ENCODE results near the gene METTL27. TPM values are rescaled to one million over a fixed set of nuclear protein-coding genes. Genes with fewer than 3 reads are reported as not detected.

Gene METTL27
- total RNA-seq, result 1 to 10 TPM; 1.0 to 1.6 TPM
- 1 to 10 TPM; 1.6 to 1.7 TPM for polyA plus RNA-seq

- Histone ChIP-seq H3K36me3 (ENCODE audit: control insufficient read depth in 4 of 4, insufficient read depth in 3 of 4, low read depth in 1 of 4, low read length in 3 of 4) (no peaks in the 10 kb centered on the region), H3K9me3 (ENCODE audit: control insufficient read depth in 4 of 4, low read length in 3 of 4) (no peaks in the 10 kb centered on the region), H3K4me3 (ENCODE audit: low read depth in 1 of 3, low read length in 3 of 3) (peak within 1 kb of the TSS; percentile 58 to 93 (median 84)), H3K27ac (ENCODE audit: low read depth in 1 of 2, low read length in 2 of 2) (peak within 1 kb of the TSS in 1 of 2 donors; percentile 34), H3K4me1 (ENCODE audit: control insufficient read depth in 4 of 4, insufficient read depth in 4 of 4, low read length in 3 of 4) (peaks cover 0 to 8% (median 4%) of the 10 kb centered on the region in 4 donors), H3K9ac (ENCODE audit: low read depth in 1 of 2, low read length in 2 of 2) (peak within 1 kb of the TSS; percentile 66 to 70), H3K27me3 (ENCODE audit: control insufficient read depth in 4 of 4, insufficient read depth in 4 of 4, low read length in 3 of 4) (no peaks in the 10 kb centered on the region)
- TF ChIP-seq ZBTB33 (IDR thresholded peaks at IDR 0.05) (no peak), SP1 (IDR thresholded peaks at IDR 0.05) (peak; percentile 38)
- 3% methylated on average over 45 of the region's 45 CpGs for WGBS
- peak; percentile 94 for DNase-seq (ENCODE audit: low spot score)
These were observed at the start of gene METTL27 for GRCh38 chr7:73842067-73842976. TSS of gene METTL27 (minus strand) at chr7:73842516. CDS start at chr7:73842140, 376 bp downstream.

- Histone ChIP-seq H3K27ac (ENCODE audit: low read depth in 1 of 2, low read length in 2 of 2) (no peak overlapping the region), H3K9me3 (ENCODE audit: control insufficient read depth in 4 of 4, low read length in 3 of 4) (no peaks in the 10 kb centered on the region), H3K4me3 (ENCODE audit: low read depth in 1 of 3, low read length in 3 of 3) (no peak overlapping the region), H3K9ac (ENCODE audit: low read depth in 1 of 2, low read length in 2 of 2) (no peak overlapping the region), H3K36me3 (ENCODE audit: control insufficient read depth in 4 of 4, insufficient read depth in 3 of 4, low read depth in 1 of 4, low read length in 3 of 4) (no peaks in the 10 kb centered on the region), H3K4me1 (ENCODE audit: control insufficient read depth in 4 of 4, insufficient read depth in 4 of 4, low read length in 3 of 4) (peaks cover 0 to 6% (median 0%) of the 10 kb centered on the region in 4 donors), H3K27me3 (ENCODE audit: control insufficient read depth in 4 of 4, insufficient read depth in 4 of 4, low read length in 3 of 4) (no peaks in the 10 kb centered on the region)
- WGBS, result 86% methylated on average over 16 of the region's 16 CpGs
- TF ChIP-seq CTCF (IDR thresholded peaks at IDR 0.05; ENCODE audit: low read depth, low read length, missing input control) (no peak), YY1 (IDR thresholded peaks at IDR 0.05) (no peak), SP1 (IDR thresholded peaks at IDR 0.05) (no peak), EGR1 (IDR thresholded peaks at IDR 0.05; ENCODE audit: low read depth in 2 of 2) (no peak), HNF4A (conservative IDR thresholded peaks at IDR 0.05) (no peak)
- DNase-seq (ENCODE audit: low spot score), result no peak
These were observed 49.0 kb upstream of the METTL27 start for GRCh38 chr7:73891178-73891885.

- no peak for DNase-seq (ENCODE audit: low spot score)
- peaks cover 0 to 6% (median 0%) of the 10 kb centered on the region in 4 donors for H3K4me1 ChIP-seq (ENCODE audit: control insufficient read depth in 4 of 4, insufficient read depth in 4 of 4, low read length in 3 of 4)
- no peaks in the 10 kb centered on the region for H3K9me3 ChIP-seq (ENCODE audit: control insufficient read depth in 4 of 4, low read length in 3 of 4)
- no peaks in the 10 kb centered on the region for H3K27me3 ChIP-seq (ENCODE audit: control insufficient read depth in 4 of 4, insufficient read depth in 4 of 4, low read length in 3 of 4)
- no peak overlapping the region for H3K27ac ChIP-seq (ENCODE audit: low read depth in 1 of 2, low read length in 2 of 2)
- 94% methylated on average over 16 of the region's 16 CpGs for WGBS
- H3K36me3 ChIP-seq (ENCODE audit: control insufficient read depth in 4 of 4, insufficient read depth in 3 of 4, low read depth in 1 of 4, low read length in 3 of 4), result no peaks in the 10 kb centered on the region
- H3K9ac ChIP-seq (ENCODE audit: low read depth in 1 of 2, low read length in 2 of 2), result no peak overlapping the region
- no peak overlapping the region for H3K4me3 ChIP-seq (ENCODE audit: low read depth in 1 of 3, low read length in 3 of 3)
- TF ChIP-seq TAF1 (conservative IDR thresholded peaks at IDR 0.05) (no peak), GABPA (IDR thresholded peaks at IDR 0.05 in 1 of 2, conservative IDR thresholded peaks at IDR 0.05 in 1 of 2) (no peak), EGR1 (IDR thresholded peaks at IDR 0.05; ENCODE audit: low read depth in 2 of 2) (no peak), ZBTB33 (IDR thresholded peaks at IDR 0.05) (no peak), CTCF (IDR thresholded peaks at IDR 0.05; ENCODE audit: low read depth, low read length, missing input control) (no peak), FOXA1 (IDR thresholded peaks at IDR 0.05) (no peak), RXRA (IDR thresholded peaks at IDR 0.05) (no peak)
These were observed 48.3 kb upstream of the METTL27 start for GRCh38 chr7:73890555-73891147.

All from liver (tissue), 9 donors.